MCF 10A (cell line): ENCODE data around the gene MFSD2B. TPM values are rescaled to one million over a fixed set of nuclear protein-coding genes. Genes with fewer than 3 reads are reported as not detected.
"Not testable (repeated sequence)": the region's sequence is repeated elsewhere in the genome, so short reads cannot be mapped to it uniquely, and the experiment has no call there.

Experiments
- BruUV-seq: library from RNA; stranded (reverse); fragments of 400-500 nt; replicated peaks from 2 replicates; lab custom pipeline; 2021; lab: Mats Ljungman, UMichigan
- CTCF ChIA-PET: fragments of 300-600 bp; sonication (Branson Sonifier 250); formaldehyde crosslinking; extraction: SDS; loops from one replicate; lab custom pipeline; 2021; ENCODE audit warnings: antibody characterized with exemption, inconsistent platforms; lab: Yijun Ruan, JAX
- POLR2A ChIA-PET: fragments of 300-600, 350-650 bp; sonication (Branson Sonifier 250); formaldehyde crosslinking; extraction: SDS; loops from one replicate; lab custom pipeline; 2020; ENCODE audit warnings: antibody characterized with exemption, inconsistent platforms; lab: Yijun Ruan, JAX
- DNase-seq: peaks from one replicate; pipeline ENCODE4 v3.0.0-alpha.2; 2018; ENCODE audit not compliant: unreplicated experiment
- H3K27ac Mint-ChIP-seq: one replicate; pipeline ENCODE4 v1.8.0; 2022; ENCODE audit warnings: mild to moderate bottlenecking, low read depth, mixed read lengths; ENCODE audit not compliant: unreplicated experiment
- H3K27me3 Mint-ChIP-seq: one replicate; pipeline ENCODE4 v1.8.0; 2022; ENCODE audit warnings: mixed read lengths; ENCODE audit not compliant: insufficient read depth, unreplicated experiment
- H3K36me3 Mint-ChIP-seq: one replicate; pipeline ENCODE4 v1.8.0; 2022; ENCODE audit warnings: mild to moderate bottlenecking, moderate library complexity, mixed read lengths; ENCODE audit not compliant: insufficient read depth, unreplicated experiment
- H3K4me1 Mint-ChIP-seq: one replicate; pipeline ENCODE4 v1.8.0; 2022; ENCODE audit warnings: mixed read lengths; ENCODE audit not compliant: insufficient read depth, unreplicated experiment
- H3K4me3 Mint-ChIP-seq: one replicate; pipeline ENCODE4 v1.8.0; 2022; ENCODE audit warnings: mild to moderate bottlenecking, moderate library complexity, mixed read lengths; ENCODE audit not compliant: unreplicated experiment
- H3K9me3 Mint-ChIP-seq: one replicate; pipeline ENCODE4 v1.8.0; 2022; ENCODE audit warnings: mixed read lengths; ENCODE audit not compliant: unreplicated experiment
- intact Hi-C: fragments of 100-400 bp; cut with micrococcal nuclease; formaldehyde crosslinking; loops from 2 replicates; pipeline ENCODE4 v1.14.1; 2022
- total RNA-seq: library from RNA; stranded (reverse); gene quantifications from 2 replicates; pipeline ENCODE4 v1.2.3, GENCODE V29; 2022
- TF ChIP-seq, protein P1 (sequence below): fragments of 200-600 bp; IDR thresholded peaks from one replicate; pipeline ENCODE4 v1.8.0; 2022; ENCODE audit warnings: antibody characterized with exemption, mild to moderate bottlenecking; ENCODE audit not compliant: unreplicated experiment

The MFSD2B gene
- total RNA-seq, 1 experiment from 2014 or later: 0.26 TPM

DNA sequence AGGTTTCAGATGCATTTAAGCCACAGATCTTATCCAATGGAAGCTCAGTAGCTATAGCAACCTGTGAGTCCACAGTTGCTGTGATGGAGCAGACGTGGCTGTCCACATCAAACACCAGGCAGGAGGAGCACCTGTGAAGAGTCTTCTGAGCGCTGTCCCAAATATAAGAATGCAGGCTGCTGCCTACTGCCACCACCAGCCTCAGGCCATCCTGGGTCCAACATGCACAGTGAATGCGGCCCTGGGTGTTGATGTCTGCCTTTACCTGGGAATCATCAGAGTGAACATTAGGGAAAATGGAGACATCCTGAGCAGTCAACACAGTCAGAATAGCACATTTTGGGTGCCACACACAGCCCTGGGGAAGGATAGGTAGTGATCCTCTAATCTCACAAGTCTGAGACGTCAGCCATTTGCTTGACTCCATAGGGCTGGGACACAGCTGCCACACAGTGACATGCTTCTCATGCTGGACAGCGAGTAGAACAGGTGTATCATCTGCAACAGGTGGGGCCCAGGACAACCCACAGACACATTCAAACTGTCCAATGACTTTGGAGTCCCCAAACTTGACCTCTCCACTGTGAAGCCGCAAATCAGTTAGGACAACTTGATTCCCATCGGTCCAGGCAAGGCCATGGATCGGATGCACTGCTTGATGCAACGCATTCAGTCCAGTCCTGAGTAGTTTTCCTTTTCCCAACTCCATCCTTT lies 29.1 kb downstream of the MFSD2B start:
- Mint-ChIP-seq H3K27ac (no peak overlapping the region), H3K4me1 (no peaks in the 10 kb centered on the region), H3K4me3 (no peak overlapping the region), H3K27me3 (no peaks in the 10 kb centered on the region), H3K9me3 (no peaks in the 10 kb centered on the region), H3K36me3 (peaks cover 35% of the 10 kb centered on the region)
- intact Hi-C loops: no loop called here
- CTCF ChIA-PET: interaction anchor here (0.6 kb wide), 1 partner anchor 163 kb away, joined by 3 read pairs; no protein-coding TSS in a partner anchor
- no peak for DNase-seq
- TF ChIP-seq, protein P1, sequence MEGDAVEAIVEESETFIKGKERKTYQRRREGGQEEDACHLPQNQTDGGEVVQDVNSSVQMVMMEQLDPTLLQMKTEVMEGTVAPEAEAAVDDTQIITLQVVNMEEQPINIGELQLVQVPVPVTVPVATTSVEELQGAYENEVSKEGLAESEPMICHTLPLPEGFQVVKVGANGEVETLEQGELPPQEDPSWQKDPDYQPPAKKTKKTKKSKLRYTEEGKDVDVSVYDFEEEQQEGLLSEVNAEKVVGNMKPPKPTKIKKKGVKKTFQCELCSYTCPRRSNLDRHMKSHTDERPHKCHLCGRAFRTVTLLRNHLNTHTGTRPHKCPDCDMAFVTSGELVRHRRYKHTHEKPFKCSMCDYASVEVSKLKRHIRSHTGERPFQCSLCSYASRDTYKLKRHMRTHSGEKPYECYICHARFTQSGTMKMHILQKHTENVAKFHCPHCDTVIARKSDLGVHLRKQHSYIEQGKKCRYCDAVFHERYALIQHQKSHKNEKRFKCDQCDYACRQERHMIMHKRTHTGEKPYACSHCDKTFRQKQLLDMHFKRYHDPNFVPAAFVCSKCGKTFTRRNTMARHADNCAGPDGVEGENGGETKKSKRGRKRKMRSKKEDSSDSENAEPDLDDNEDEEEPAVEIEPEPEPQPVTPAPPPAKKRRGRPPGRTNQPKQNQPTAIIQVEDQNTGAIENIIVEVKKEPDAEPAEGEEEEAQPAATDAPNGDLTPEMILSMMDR: no peak
- BruUV-seq: no TSS peak
- POLR2A ChIA-PET: no interaction called here

DNA sequence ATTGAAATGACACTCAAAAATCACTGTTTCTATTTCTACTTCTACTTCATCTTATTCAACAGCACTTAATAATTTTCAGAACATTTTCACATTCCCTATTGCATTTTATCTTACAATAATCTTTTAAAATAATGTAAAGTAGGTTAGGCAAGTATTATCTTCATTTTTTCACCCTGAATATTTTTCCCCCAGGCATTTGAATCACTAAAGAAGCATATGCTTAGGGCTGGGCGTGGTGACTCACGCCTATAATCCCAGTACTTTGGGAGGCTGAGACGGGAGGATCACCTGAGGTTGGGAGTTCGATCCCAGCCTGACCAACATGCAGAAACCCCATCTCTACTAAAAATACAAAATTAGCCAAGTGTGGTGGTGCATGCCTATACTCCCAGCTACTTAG lies 30.6 kb downstream of the MFSD2B start:
- CTCF ChIA-PET: no interaction called here

DNA sequence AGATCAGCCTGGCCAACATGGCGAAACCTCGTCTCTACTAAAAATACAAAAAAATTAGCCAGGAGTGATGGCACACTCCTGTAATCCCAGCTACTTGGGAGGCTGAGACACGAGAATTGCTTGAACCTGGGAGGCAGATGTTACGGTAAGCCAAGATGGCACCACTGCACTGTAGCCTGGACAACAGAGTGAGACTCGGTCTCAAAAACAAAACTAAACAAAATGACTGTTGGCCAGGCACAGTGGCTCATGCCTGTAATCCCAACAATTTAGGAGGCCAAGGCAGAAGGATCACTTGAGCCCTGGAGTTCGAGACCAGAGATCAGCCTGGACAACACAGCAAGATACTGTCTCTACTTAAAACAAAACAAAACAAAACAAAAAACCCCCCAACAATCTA lies 33.2 kb downstream of the MFSD2B start:
- POLR2A ChIA-PET: interaction anchor here (0.7 kb wide), 1 partner anchor 48 kb away, joined by 6 read pairs; no protein-coding TSS in a partner anchor
- H3K4me1 Mint-ChIP-seq: peaks cover 18% of the 10 kb centered on the region

More for the DNA sequence above, 30.6 kb downstream of the MFSD2B start:
- no peaks in the 10 kb centered on the region for H3K9me3 Mint-ChIP-seq
- BruUV-seq: no TSS peak
- no peak overlapping the region for H3K4me3 Mint-ChIP-seq
- DNase-seq: no peak
- intact Hi-C loops: no loop called here
- H3K27ac Mint-ChIP-seq: no peak overlapping the region
- TF ChIP-seq, protein P1: no peak
- peaks cover 35% of the 10 kb centered on the region for H3K36me3 Mint-ChIP-seq
- POLR2A ChIA-PET: no interaction called here
- H3K27me3 Mint-ChIP-seq: no peaks in the 10 kb centered on the region
- H3K4me1 Mint-ChIP-seq: peaks cover 7% of the 10 kb centered on the region

DNA sequence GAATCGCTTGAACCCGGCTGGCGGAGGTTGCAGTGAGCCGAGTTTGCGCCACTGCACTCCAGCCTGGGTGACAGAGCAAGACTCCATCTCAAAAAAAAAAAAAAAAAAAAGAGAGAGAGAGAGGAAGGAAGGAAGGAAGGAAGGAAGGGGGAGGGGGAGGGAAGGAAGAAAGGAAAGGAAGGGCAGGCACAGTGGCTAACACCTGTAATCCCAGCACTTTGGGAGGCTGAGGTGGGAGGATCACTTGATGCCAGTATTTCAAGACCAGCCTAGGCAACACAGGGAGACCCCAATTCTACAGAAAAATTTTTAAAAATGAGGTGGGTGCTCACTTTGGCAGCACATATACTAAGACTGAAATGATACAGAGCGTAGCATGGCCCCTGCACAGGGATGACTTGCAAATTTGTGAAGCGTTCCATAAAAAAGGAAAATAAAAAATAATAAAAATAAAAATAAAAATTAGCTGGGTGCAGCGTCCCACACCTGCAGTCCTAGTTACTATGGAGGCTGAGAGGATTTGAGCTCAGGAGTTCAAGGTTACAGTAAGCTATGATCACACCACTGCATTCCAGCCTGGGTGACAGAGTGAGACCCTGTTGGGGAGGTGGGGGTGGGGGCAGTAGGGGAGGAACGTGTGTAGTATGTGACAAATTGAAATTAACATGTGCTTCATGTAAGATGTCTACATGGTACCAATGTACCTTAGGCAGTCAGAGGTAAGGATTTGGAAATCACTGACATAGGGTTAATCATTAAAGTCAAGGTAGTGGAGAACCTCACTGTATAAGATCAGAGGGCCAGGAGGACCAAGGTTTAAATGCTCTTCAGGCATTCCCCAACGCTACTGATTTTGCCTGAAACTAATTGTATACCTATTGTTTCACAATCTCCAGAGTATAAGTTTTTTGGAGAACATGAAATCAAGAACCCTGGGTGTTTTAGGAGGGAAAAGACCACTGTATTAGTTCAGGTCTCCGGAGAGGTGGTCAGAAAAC lies 35.9 kb downstream of the MFSD2B start:
- ChIA-PET CTCF (interaction anchor here (0.9 kb wide), 1 partner anchor 105 kb away, joined by 4 read pairs; the partner anchor contains the start of gene UBXN2A), POLR2A (interaction anchor here (1.6 to 2.9 kb wide), 4 partner anchors 20 to 119 kb away, joined by 15 to 44 read pairs (median 18); partner anchors contain the start of genes ATAD2B, SF3B6 and TP53I3)
- H3K27ac Mint-ChIP-seq: no peak overlapping the region
- H3K36me3 Mint-ChIP-seq: peaks cover 12% of the 10 kb centered on the region
- no peaks in the 10 kb centered on the region for H3K27me3 Mint-ChIP-seq
- TF ChIP-seq, protein P1: no peak
- H3K9me3 Mint-ChIP-seq: no peaks in the 10 kb centered on the region
- no peak for DNase-seq
- H3K4me1 Mint-ChIP-seq: peaks cover 24% of the 10 kb centered on the region
- BruUV-seq: no TSS peak
- peak overlapping the region; percentile 97 for H3K4me3 Mint-ChIP-seq
- intact Hi-C loops: no loop called here

More for the DNA sequence above, 33.2 kb downstream of the MFSD2B start:
- DNase-seq, H3K27me3 Mint-ChIP-seq, H3K4me3 Mint-ChIP-seq, CTCF ChIA-PET, H3K27ac Mint-ChIP-seq, intact Hi-C loops, BruUV-seq, H3K9me3 Mint-ChIP-seq: not testable (repeated sequence)
- peaks cover 24% of the 10 kb centered on the region for H3K36me3 Mint-ChIP-seq
